ENCODE measurements around the gene POLR1G. TPM values are rescaled to one million over a fixed set of nuclear protein-coding genes. Genes with fewer than 3 reads are reported as not detected.
A peak's percentile ranks its signal among the peaks of the same experiment; 100 is the strongest.
"Not testable (repeated sequence)": the region's sequence is repeated elsewhere in the genome, so short reads cannot be mapped to it uniquely, and the experiment has no call there.

POLR1G gene
- total and polyA plus RNA-seq, 10 donors = 2.1 to 4.3 (median 3.1) TPM

DNA sequence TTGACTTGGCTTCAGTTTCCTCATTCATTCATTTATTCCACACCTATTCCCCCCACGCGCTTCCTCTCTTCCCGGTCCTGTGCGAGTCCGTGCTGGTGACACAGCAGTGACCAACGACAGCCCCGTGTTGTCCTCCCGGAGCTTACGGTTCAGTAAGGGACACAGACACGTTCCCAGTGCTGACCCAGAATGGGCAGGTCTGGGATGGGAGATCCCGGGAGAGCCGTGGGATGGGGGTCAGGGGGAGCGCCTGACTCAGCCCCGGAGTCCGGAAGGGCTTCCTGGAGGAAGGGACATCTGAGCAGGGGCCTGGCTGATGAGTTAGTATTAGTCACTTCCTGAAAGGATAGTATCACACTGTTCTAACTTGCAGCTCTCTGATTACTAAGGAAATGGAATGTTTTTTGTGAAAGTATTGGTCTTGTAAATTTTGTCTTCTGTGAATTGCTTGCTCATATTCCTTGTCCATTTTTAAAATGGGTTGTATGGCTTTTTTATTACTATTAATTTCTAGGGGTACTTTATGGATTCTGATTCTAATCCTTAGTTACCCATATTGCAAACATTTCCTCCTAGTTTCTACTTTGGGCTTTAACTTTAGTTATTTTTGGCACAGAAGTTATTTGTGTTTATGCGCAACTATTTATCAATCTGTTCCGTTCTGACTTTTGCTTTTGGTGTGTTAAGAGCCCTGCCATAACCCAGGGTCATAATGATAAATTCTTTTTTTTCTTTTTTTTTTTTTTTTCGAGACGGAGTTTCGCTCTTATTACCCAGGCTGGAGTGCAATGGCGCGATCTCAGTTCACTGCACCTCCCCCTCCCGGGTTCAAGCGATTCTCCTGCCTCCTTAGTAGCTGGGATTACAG is 18.0 kb downstream of the POLR1G start:
- H3K27ac ChIP-seq = peak overlapping the region; percentile 85 to 95 (median 92)
- WGBS, 5 donors = 14 to 32% (median 24%) methylated on average over 24 of the region's 24 CpGs
- H3K4me1 ChIP-seq = peaks cover 27 to 90% (median 68%) of the 10 kb centered on the region in 6 donors
- H3K9me3 ChIP-seq = no peaks in the 10 kb centered on the region
- peaks cover 0 to 32% (median 10%) of the 10 kb centered on the region in 6 donors for H3K36me3 ChIP-seq
- H3K4me3 ChIP-seq = peak overlapping the region; percentile 55 to 80 (median 66)
- peak; percentile 87 for DNase-seq
- TF ChIP-seq CTCF (IDR thresholded peaks at IDR 0.05 in 8 of 11, conservative IDR thresholded peaks at IDR 0.05 in 3 of 11) (no peak), POLR2AphosphoS5 (IDR thresholded peaks at IDR 0.05) (peak in 1 of 3 donors; percentile 57)
- H3K27me3 ChIP-seq (replicated peaks in 1 of 7) = peaks cover 0 to 26% (median 9%) of the 10 kb centered on the region in 7 donors
- intact Hi-C loops (cut with DNase I; ENCODE audit: low total_unique reads) = no loop called here

- Histone ChIP-seq H3K27me3 (replicated peaks in 1 of 7) (peaks cover 0 to 27% (median 9%) of the 10 kb centered on the region in 7 donors), H3K36me3 (no peaks in the 10 kb centered on the region), H3K4me3 (peak overlapping the region; percentile 23 to 67 (median 38)), H3K27ac (peak overlapping the region in 3 of 8 donors; percentile 4 to 62 (median 51)), H3K9me3 (no peaks in the 10 kb centered on the region), H3K4me1 (peaks cover 20 to 59% (median 39%) of the 10 kb centered on the region in 6 donors)
- no peak for DNase-seq
- WGBS, 5 donors = 3 to 7% (median 3%) methylated on average over 33 to 73 of the region's 73 CpGs
- peak in 6 of 11 experiments; percentile 16 to 43 (median 32) for TF ChIP-seq CTCF (IDR thresholded peaks at IDR 0.05 in 8 of 11, conservative IDR thresholded peaks at IDR 0.05 in 3 of 11)
- peak in 2 of 3 donors; percentile 6 to 30 for TF ChIP-seq POLR2AphosphoS5 (IDR thresholded peaks at IDR 0.05)
- no peak for TF ChIP-seq POLR2A (IDR thresholded peaks at IDR 0.05)
- intact Hi-C loops (cut with DNase I; ENCODE audit: low total_unique reads) = no loop called here
These were observed 22.2 kb downstream of the POLR1G start for GRCh38 chr19:45428384-45429231.

DNA sequence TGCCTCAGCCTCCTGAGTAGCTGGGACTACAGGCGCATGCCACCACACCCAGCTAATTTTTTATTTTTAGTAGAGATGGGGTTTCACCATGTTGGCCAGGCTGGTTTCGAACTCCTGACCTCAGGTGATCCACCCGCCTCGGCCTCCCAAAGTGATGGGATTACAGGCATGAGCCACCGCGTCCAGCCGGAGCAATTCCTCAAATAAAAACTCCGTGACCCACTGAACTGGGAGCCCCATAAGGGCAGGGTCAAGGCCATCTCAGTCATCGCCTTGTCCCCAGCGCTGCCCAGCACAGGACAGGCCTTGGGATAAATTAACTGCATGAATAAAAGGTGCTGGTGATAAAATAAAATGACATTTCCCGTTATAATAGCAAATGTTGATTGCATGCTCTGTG is 23.5 kb downstream of the POLR1G start:
- Histone ChIP-seq H3K27me3 (replicated peaks in 1 of 7) (peaks cover 0 to 27% (median 9%) of the 10 kb centered on the region in 7 donors), H3K4me1 (peaks cover 10 to 46% (median 27%) of the 10 kb centered on the region in 6 donors)
- H3K27ac ChIP-seq; H3K4me3 ChIP-seq; intact Hi-C loops (cut with DNase I; ENCODE audit: low total_unique reads); DNase-seq; H3K36me3 ChIP-seq; H3K9me3 ChIP-seq: not testable (repeated sequence)
- 73 to 88% (median 84%) methylated on average over 9 to 11 of the region's 11 CpGs for WGBS, 5 donors

GRCh38 chr19:45431008-45431407 is 24.6 kb downstream of the POLR1G start:
- intact Hi-C loops (cut with DNase I; ENCODE audit: low total_unique reads); H3K27ac ChIP-seq: not testable (repeated sequence)
- 43 to 54% (median 45%) methylated on average over 9 of the region's 9 CpGs for WGBS, 5 donors

DNA sequence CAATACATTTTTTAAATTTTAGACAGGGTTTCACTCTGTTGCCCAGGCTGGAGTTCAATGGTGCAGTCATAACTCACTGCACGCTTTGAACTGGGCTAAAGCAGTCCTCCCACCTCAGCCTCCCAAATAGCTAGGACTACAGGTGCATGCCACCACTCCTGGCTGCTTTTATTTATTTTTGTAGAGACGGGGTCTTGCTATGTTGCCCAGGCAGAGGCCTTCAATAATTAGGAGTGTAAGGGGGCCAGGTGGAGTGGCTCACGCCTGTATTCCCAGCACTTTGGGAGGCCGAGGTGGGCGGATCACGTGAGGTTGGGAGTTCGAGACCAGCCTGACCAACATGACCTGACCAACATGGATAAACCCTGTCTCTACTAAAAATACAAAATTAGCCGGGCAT is 26.1 kb downstream of the POLR1G start:
- H3K36me3 ChIP-seq; H3K9me3 ChIP-seq; intact Hi-C loops (cut with DNase I; ENCODE audit: low total_unique reads); H3K27ac ChIP-seq; DNase-seq; H3K4me3 ChIP-seq: not testable (repeated sequence)
- H3K4me1 ChIP-seq = peaks cover 8 to 30% (median 16%) of the 10 kb centered on the region in 6 donors
- H3K27me3 ChIP-seq (replicated peaks in 1 of 7) = peaks cover 0 to 19% (median 9%) of the 10 kb centered on the region in 7 donors
- 82 to 98% (median 94%) methylated on average over 8 of the region's 8 CpGs for WGBS, 5 donors

More at GRCh38 chr19:45431008-45431407, 24.6 kb downstream of the POLR1G start:
- peaks cover 0 to 27% (median 9%) of the 10 kb centered on the region in 7 donors for H3K27me3 ChIP-seq (replicated peaks in 1 of 7)
- H3K4me3 ChIP-seq, H3K9me3 ChIP-seq, DNase-seq, H3K36me3 ChIP-seq: not testable (repeated sequence)
- peaks cover 10 to 37% (median 20%) of the 10 kb centered on the region in 6 donors for H3K4me1 ChIP-seq

All from spleen (tissue), 11 donors.